GM12891 (cell line): ENCODE measurements around the gene HDAC8.

ENCODE experiments used
- PAX5 ChIP-seq: IDR thresholded peaks from 2 replicates; pipeline ENCODE4 v1.6.1; 2011; ENCODE audit warnings: low read length, moderate library complexity, mild to moderate bottlenecking; ENCODE audit not compliant: insufficient read depth, severe bottlenecking
- POLR2A ChIP-seq: IDR thresholded peaks from 2 replicates; pipeline ENCODE4 v1.6.1; 2011; ENCODE audit warnings: low read depth, low read length, control low read depth
- POLR2AphosphoS5 ChIP-seq: IDR thresholded peaks from 2 replicates; pipeline ENCODE4 v1.6.1; 2011; ENCODE audit warnings: low read depth, low read length, control low read depth
- POU2F2 ChIP-seq: IDR thresholded peaks from 2 replicates; pipeline ENCODE4 v1.6.1; 2011; ENCODE audit warnings: low read depth, mild to moderate bottlenecking, control low read depth, low read length, moderate library complexity
- SPI1 ChIP-seq: IDR thresholded peaks from 2 replicates; pipeline ENCODE4 v1.6.1; 2011; ENCODE audit warnings: low read depth, low read length, control low read depth
- TAF1 ChIP-seq: IDR thresholded peaks from 2 replicates; pipeline ENCODE4 v1.6.1; 2011; ENCODE audit warnings: low read depth, low read length, control low read depth

DNA sequence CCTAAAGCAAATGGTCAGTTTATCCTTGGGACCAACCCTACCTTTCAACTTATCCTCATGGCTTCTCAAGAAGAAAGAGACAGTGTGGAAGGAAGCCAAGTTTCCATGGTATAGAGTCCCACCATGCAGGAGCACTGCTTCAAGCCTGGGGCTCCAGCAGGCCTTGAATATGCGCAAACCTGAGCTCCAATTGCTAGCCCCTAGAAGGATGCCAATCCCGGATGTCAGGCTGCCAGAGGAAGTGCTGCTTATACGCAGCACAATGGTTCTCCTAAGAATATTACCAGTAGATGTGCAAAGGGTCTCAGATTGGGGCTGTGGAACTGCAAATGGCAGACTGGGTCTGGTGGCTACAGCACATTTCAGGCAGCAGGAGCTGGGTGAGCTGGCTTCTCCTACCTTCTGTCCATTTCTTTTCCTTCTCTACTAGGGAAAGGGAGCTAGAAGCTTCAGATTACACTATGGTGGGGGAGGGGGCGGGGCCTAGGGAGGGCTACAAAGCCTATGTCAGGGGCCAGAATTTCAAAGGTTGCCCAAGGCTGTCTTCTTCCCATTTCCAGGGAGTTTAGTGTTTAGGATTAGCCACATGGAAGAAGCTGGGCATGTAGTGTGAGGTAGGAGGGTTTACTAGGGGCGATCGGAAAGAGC is 226.2 kb downstream of the HDAC8 start:
- TF ChIP-seq POLR2A (no peak), POLR2AphosphoS5 (no peak), TAF1 (no peak), SPI1 (no peak), PAX5 (no peak), POU2F2 (no peak)
